Stimulated activated naive CD4-positive, alpha-beta T cell treated with Interleukin-2 at 50 U/mL for 16 hours (primary cell): ENCODE measurements around the gene TMEM240.
"Not testable (repeated sequence)": the region's sequence is repeated elsewhere in the genome, so short reads cannot be mapped to it uniquely, and the experiment has no call there.

Experiments used
- DNase-seq: peaks from one replicate; lab custom pipeline; 2025; lab: John Stamatoyannopoulos, UW

Gene TMEM240

DNA sequence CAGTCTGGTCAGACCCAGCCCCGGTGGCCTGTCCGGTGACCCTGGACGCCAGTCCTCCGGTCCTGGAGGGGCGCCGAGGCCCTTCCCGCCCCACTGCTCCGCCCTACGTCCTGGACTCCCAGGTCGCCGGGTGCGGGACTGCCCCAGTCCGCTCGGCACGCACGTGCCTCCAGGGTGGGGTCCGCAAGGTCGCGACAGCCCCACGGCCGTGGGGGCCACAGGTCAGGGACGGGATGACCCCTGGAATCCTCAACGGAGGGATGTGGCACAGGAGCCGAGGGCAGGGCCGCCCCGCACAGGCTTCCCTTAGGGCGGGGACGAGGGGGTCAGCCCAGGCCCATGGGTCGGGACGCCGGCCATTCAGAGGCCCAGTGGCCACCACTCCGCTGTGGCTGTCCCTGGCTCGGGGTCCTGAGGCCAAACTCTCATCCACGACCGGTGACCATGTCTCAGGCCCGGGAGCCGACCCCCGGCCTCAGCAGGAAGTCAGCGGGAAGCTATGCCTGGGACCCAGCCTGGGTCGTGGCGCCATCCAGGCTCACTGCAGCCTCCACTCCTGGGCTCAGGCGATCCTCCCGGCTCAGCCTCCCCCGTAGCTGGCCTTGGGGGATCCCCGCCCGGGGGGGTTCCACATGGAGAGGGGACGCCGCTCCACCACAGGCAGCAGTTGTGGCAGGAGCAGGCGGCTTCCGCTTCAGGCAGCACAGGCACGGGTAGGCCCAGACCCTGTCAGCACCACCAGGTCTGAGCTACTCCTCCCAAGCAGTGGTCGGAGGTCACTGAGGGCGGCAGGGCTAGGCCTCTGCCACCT lies 599 bp upstream of the TMEM240 start:
- DNase-seq: no peak

GRCh38 chr1:1539310-1540089 lies 924 bp downstream of the TMEM240 start:
- no peak for DNase-seq

- DNase-seq: no peak
These were observed 1.5 kb downstream of the TMEM240 start for GRCh38 chr1:1538989-1539309.

GRCh38 chr1:1538334-1538733 lies 2.1 kb downstream of the TMEM240 start:
- DNase-seq: no peak

- no peak for DNase-seq
These were observed 2.7 kb downstream of the TMEM240 start for GRCh38 chr1:1537626-1538250.

DNA sequence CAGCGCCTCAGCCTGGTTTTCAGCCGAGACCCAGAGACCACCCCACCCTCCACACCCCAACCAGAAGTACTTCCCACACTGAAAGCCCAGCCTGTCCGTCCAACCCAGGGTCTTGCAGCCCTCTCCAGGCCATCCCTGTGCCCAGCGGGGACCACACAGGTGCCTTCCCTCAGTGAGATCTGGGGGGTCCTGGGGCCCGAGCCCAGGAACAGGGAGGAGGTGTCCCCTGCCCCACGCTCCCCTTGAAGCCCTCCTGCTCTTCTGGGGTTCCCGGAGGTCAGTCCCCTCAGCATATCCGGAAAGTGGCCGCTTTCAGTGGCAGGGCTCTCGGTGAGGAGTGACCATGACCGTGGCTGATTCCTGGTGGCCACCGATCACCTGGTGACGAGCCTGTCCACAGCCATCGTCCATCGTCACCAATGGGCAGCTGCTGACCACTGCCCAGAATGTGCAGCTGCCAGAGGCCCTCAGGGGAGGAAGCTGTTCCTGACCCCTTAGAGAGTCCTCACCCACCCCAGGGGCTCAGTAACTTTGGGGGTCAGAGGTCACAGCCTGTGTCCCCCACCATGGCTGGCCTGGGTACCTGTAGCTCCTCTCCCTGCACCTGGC lies 3.4 kb downstream of the TMEM240 start:
- DNase-seq: no peak

DNA sequence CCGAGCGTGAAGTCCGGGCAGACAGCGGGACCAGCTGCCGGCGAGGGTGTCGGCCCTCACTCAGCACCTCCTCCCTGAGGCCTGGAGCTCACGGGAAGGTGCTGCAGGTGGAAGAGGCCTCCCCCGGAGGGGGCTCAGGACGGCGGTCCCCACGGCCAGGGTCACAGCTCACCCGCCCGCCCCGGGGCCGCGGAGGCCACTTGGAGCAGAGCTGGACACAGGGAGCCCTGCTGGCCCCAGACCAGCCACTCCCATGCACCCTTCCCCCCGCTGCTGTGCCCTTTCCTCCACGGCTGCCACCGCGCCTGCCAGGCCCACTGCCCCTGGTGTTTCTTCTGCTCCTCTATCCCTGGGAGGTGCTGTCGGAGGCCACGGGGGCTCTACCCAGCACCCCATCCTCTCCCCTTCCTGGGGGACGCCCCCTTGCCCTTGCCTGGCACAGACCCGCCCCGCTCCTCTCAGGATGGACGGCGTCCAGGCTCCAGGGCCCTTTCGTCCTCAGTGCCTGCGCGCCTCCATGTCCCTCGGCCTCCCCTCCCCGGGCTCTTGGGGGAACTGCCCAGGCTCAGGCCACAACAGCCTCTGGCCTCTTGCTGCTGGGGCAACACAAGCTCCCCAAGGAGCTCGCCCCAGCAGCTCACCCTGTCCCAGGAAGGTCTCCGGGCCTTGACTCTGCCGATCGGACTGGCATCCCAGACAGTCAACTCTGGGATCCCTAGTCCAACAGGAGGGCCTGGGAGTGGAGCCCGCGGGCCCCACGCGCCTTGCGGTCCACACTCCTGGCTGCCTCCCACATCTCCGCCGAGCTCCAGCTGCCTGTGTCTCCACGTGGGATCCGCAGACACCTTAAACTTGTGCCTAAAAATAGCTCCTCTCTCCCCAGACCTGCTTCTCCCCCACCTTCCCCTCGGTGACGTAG lies 4.1 kb downstream of the TMEM240 start:
- no peak for DNase-seq

- no peak for DNase-seq
These were observed 5.0 kb downstream of the TMEM240 start for GRCh38 chr1:1535201-1536018.

DNA sequence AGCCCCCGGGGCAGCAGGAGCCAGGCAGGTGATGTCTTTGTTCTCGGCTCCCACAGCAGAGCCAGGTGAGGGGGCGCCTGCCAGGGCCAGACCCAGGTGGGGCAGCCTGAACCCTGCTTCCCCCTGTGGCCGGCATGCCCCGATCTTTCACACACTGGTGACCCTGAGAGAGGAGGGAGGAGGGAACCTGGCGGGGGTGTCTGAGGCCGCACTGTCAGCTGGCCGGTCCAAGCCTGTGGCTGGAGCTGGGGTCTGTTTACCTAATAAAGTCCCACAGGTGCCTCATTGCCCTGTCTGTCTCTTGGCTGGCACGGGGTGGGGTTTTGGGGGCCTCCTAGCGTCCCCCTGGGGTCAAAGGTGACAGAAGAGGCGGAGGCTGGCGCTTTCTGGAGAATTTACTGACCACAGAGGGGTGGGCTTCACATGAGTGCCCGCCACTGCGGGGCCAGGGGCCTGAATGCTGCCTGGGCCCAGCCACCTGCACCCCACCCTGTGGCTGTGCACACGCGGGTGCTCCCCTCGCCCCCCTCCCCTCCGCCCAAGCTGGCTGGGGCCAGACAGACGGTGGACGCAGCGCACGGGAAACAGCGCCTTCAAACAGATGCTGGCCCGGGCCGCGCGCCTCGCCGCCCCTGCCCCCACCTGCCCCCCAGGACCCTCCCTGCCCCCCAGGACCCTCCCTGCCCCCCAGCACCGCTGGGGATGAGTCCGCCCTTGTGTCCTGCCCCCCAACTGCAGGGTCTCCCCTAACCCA lies 5.8 kb downstream of the TMEM240 start:
- no peak for DNase-seq

DNA sequence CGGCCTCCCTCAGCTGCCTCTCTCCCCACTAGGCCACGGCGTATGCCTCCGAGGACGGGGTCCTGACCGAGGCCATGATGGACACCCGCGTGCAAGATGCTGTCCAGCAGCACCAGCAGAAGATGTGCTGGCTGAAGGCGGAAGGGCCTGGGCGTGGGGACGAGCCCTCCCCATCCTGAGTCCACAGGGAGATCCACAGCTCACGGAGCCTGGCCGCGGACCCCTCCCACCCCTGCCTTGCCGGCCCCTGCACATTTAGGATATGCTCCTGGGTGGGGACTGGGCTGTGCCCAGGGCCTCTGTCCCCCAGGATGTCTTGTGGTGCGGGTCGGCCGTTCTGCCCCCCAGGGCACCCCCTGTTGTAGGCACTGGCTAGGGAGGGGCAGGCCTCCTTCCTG lies 6.5 kb downstream of the TMEM240 start:
- DNase-seq: not testable (repeated sequence)

GRCh38 chr1:1533176-1533893 lies 7.1 kb downstream of the TMEM240 start:
- not testable (repeated sequence) for DNase-seq

- DNase-seq: no peak
These were observed 8.5 kb downstream of the TMEM240 start for GRCh38 chr1:1531947-1532346.

DNA sequence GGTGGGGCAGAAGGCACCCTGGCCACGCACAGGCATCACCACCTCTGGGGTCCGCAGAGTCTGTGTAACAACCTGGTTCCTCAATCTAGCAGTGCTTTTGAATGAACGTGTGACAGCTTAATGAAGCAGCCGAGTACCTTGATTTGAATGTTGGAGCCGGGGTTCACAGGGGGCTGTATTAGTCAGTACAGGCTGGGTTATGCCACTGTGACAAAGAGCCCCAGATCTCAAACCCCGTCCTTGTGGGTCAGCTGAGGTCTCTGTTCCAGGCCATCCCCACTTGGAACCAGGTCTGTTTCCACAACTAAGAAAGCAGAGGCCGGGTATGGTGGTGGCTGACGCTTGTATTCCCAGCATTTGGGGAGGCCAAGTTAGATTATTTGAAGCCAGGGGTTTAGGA lies 10.5 kb downstream of the TMEM240 start:
- DNase-seq: no peak

- no peak for DNase-seq
These were observed 11.1 kb downstream of the TMEM240 start for GRCh38 chr1:1529321-1529720.

DNA sequence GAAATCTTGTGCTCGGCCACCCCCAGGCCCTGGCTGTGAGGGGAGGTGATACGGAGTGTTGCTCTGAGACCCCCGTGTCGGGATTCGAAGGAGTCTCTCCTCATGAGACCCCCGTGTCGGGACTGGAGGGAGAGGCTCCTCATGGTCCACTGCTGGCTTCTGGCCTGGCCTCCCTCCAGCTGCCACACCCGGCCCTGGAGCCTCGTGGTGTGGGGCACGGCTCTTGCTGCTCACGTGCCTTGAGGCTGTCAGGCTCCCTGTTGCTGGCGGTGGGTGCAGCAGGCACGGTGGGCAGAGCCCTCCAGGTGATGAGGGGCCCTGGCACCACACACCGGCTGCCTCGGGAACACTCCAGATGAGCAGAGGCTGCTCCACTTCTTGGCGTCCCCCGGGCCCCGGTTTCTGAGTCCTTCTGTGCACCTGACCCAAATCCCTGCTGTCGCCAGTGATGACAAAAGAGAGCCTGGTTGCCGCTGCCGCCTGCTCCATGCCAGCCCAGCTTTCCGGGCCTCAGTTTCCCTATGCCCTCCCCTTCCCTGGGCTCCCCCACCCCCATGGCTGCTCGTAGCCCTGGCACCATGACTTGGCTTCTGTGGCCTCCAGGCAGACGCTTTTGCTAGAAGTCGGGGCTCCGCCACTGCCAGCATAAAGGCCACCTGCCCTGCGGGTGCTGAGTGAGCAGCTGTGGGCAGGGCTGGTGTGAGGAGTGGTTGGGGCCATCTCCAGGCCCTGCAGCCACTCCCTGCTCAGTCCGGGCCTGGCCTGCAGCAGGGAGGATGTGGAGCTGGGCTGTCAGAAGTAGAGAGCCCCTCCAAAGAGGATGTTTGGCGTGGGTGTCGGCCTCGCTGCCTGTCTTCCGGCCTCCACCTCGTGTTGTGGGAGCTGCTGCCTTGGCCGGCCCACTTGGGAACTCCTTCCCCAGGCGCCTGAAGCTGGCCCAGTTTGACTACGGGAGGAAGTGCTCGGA lies 11.8 kb downstream of the TMEM240 start:
- DNase-seq: no peak

- DNase-seq: no peak
These were observed 13.2 kb downstream of the TMEM240 start for GRCh38 chr1:1527092-1527816.

- not testable (repeated sequence) for DNase-seq
These were observed 13.9 kb downstream of the TMEM240 start for GRCh38 chr1:1526476-1526875.
